Stimulated activated CD8-positive, alpha-beta memory T cell treated with anti-CD3 and anti-CD28 coated beads, Interleukin-15, amount 100 ng/mL, for 48 hours (primary cell): ENCODE measurements around the gene PPP1R27.
"Not testable (repeated sequence)": the region's sequence is repeated elsewhere in the genome, so short reads cannot be mapped to it uniquely, and the experiment has no call there.

ENCODE experiments used
- DNase-seq, 2 donors: peaks; one replicate each; pipeline ENCODE4 v3.0.0-alpha.2; 2020; ENCODE audit warnings: low read depth in 2 of 2

The PPP1R27 gene

GRCh38 chr17:81841866-81842265, 7.0 kb upstream of the PPP1R27 start:
- no peak for DNase-seq

- no peak for DNase-seq
Observed at GRCh38 chr17:81840826-81841778, 6.3 kb upstream of the PPP1R27 start.

DNA sequence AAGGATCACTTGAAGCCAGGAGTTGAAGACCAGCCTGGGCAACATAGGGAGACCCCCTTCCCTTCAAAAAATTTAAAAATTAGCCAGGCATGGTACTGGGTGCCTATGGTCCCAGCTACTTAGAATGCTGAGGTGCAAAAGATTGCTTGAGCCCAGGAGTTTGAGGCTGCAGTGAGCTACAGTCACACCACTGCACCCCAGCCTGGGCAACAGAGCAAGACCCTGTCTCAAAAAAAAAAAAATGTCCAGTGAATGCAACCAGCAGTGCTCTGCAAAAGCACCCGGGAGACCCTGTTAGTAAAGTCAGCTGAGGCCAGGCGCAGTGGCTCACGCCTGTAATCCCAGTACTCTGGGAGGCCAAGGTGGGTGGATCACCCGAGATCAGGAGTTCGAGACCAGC, 5.2 kb upstream of the PPP1R27 start:
- DNase-seq = not testable (repeated sequence)

- no peak for DNase-seq
Observed at GRCh38 chr17:81839301-81839700, 4.5 kb upstream of the PPP1R27 start.

- no peak for DNase-seq
Observed at GRCh38 chr17:81838753-81839255, 4.0 kb upstream of the PPP1R27 start.

DNA sequence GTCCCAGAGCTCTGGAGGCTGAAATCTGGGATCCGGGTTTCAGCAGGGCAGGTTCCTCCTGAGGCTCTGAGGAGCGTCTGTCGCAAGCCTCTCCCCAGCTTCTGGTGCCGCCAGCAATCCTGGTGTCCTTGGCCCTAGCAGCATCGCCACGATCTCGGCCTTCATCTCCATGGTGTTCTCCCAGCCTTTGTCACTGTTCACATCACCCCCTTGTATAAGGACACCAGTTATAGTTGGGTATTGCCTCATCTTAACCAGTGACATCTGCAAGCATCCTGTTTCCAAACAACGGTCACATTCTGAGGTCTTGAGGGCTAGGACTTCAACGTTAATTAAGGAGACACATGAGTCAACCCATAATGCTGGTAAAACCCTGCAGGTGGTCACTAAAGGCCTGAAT, 2.8 kb upstream of the PPP1R27 start:
- no peak for DNase-seq

DNA sequence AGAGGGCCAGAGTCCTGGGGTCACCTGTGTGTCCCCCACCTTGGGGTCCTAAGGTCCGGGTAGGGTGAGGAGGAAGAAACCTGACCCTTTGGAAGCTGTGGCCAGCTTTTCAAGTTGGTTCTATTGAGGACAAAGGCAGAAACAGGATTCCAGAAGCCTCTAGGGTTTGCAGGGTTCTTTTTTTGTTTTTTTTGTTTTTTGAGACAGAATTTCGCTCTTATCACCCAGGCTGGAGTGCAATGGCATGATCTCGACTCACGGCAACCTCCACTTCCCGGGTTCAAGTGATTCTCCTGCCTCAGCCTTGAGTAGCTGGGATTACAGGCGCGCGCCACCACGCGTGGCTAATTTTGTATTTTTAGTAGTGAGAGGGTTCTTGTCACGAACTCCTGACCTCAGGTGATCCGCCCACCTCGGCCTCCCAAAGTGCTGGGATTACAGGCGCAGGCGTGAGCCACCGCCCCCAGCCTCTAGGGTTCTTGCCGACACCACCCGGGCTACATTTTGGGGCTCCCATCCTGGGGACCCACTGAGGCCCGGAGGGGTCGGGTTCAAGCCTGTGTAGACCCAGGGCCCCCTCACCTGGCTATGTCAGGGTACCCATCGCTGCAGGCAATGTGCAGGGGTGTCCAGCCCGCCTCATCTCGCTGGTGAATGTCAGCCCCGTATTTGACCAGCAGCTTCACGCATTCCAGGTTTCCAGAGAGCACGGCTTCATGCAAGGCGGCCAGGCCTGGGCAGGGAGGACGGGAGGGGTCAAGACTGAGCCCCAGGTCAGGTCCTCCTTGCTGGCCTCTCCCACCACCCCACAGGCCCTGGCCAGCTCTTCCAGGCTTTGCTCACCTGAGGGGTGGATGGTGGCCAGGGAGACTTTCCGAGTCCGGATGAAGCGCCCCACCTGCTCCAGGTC, 674 bp downstream of the PPP1R27 start:
- DNase-seq = no peak

GRCh38 chr17:81833160-81833920, 1.5 kb downstream of the PPP1R27 start, which contains the start of gene MCRIP1:
MCRIP1 (minus strand) TSS chr17:81833291; CDS start chr17:81824506, 8,785 bp downstream.
- peak; percentile 96 for DNase-seq

- peak; percentile 22 to 35 for DNase-seq
Observed at GRCh38 chr17:81832608-81833159, 2.2 kb downstream of the PPP1R27 start.

GRCh38 chr17:81831957-81832607, 2.8 kb downstream of the PPP1R27 start:
- peak; percentile 36 for DNase-seq

DNA sequence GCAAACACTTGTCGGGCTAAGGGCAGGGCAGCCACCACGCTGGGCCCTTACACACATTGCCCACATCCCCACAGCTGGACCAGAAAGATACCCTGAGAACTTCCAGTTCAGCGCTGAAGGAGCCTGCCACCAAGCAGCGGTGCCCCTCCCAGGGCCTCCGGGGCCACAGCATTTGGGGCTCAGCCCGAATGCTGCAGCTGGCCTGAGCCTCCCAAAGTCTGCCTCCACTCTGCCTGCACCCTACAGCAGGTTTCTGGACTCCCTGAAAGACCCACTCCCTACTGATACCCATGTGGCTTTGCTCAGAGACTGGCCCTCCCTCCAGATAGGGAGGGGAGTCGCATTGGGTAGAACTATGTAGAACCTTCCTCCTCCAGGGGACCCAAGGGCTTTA, 3.3 kb downstream of the PPP1R27 start:
- no peak for DNase-seq

DNA sequence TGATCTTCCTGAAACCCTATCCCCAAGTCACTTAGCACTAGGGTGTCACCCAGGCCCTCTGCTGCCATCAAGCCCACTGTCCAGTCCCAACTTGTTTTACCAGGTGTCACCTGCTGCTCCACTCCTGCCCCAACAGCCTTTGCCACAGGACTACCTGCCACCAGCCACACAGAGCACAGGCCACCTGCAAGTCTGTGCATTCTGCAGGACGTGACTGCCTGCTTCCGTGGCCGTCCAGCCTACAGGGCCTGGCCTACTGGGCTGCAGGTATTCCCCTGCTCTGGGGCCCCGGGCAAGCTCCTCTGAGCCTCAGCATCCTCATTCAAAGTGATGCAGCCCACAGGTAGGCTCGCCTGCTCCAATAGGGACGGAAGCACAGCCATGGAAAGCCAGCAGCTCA, 5.0 kb downstream of the PPP1R27 start:
- DNase-seq = no peak

DNA sequence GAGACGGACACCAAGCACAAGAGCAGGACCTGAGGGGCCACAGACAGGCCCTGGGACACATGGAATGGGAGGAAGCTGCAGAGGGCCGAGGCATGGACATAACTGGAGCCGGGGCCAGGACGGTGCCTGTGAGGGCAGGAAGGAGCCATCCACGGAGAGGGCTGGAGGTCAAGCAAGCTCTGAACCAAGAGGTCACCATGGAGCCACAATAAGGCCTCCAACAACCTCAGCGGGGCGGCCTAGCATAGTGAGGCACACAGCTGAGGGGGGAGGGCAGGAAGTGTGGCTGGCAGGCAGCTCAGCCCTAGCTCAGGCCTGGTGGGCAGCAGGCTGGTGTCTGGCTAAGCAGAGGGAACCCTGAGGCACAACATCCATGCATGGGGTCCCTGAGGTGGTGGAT, 6.2 kb downstream of the PPP1R27 start:
- DNase-seq = no peak

DNA sequence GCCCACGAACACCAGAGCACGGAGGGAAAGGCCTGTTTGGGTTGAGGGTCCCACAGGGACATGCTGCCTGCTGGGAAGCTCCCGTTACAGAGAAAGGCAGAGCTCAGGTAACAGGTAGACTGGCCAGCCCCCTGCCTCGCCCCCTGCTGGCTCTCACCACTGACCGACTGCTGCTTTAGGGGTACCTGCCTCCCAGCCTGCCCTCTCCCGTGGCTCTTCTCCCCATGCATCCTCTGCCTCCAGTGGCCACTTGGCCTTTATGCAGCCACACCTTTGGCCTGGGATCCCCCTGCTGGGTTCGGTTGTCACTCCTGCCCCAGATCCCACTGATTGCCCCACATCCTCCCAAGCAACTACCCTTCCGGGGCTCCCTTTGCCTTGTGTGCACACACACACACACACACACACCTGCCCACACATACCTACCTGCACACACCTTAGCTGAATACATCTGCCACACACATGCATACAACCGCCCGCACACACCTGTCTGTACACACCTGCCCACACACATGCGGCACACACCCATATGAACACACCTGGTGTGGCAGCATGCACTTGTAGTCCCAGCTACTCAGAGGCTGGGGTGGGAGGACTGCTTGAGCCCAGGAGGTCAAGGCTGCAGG, 8.9 kb downstream of the PPP1R27 start:
- no peak for DNase-seq

DNA sequence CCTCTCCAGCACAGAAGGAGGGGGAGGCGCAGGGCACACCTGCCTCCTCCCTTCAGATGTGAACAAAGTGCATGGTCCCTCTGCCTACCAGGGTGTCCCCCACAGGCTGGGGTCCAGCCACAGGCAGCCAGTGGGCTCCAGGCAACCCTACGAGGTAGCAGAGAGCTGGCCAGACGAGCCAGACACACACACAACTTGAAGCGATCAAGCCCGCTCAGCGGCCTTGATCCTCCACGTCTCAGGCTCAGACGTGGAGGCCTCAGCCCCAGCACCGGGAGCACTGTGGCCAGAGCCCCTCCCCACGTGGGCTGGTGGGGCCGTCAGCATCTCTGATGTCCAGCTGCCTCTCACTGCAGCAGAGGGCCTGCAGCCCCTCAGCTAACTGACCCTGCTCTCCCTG, 10.3 kb downstream of the PPP1R27 start:
- no peak for DNase-seq

DNA sequence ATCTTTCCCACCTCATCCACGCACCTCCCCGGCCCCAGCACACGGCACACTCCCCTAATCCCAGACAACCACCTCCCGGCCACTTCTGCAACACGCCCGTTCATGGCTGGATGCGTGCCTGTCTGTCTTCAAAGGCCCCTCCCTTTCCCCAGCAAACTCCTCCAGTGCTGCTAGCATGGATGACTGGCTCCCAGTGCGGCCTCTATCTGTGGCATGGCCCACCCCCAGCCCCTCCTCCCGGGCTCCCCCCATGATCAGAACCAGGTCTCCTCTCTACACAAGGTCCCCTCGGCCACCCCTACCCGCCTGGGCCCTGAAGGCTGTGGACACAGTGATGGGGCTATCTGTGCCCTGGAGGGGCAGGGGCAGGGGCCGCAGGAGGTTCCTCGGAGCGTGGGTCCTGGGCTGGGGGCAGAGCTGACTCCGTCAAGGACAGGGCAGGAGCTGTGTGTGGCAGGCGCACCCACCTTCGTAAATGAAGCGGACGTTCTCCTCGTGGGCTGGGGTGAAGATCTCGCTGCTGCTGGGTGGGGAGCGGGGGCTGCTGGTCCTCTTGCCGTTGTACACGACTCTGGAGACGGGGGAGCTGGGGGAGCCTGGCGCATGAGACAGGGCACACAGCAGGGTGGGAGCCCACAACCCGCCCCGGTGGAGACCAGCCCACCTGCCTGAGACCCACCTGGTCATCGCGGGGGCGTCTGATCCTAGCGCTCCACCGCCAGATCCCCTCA, 10.9 kb downstream of the PPP1R27 start:
- DNase-seq = no peak

DNA sequence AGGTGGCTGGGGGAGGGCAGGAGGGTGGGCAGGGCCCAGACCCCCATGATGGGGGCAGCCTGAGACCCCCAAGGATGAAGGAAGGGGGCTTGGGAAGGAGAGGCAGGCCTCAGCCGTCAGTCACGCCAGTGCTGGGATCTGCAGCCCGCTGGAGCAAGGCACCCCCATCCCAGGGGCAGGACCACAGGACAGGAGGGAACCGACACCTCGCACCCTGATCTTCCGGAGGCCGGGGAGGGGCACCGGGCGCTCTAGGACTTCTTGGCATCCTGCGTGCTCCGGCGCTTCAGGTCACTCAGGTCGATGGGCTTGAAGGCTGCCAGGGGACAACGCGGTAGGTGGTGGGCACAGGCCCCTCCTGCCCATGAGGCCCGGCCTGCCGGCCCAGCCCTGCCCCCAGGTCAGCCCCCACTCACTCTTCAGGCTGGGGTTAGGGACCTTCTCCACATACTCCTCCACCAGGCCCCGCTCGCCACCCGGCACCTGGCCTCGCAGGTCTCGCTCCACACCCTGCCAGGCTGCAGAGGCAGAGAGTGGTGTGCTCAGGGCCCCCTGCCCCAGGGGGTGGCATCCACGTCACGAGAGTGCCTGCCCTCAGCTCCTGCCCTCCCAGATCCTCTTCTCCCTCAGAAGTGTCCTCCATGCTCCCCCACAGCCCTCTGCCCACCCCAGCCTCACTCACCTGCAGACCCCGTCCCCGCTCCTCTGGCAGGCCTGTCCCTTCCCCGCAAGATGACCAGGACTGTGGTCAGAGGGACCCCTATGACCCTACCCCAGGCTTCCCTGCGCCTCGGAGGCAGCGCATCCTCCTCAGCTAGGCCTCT, 11.6 kb downstream of the PPP1R27 start:
- no peak for DNase-seq

DNA sequence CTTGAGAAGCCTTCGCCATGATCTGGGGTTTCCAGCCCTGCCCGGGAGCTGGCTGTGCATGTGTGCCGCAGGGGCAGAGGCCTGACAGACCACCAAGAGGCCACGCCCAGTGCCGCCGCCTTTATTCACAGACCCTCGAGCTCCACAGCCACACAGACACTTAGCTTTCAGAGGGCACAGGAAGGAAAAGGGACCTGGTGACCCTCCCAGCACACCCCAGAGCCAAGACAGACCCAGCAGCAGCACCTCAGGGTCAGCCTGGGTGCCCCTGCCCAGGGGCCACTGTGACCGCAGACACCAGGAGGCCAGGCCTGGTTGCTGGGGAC, 12.6 kb downstream of the PPP1R27 start:
- no peak for DNase-seq
